Measurements from ENCODE around the gene SPP2.

GRCh38 chr2:234005126-234005525 is 45.4 kb upstream of the SPP2 start:
- no peak for TF ChIP-seq CTCF (IDR thresholded peaks at IDR 0.05; ENCODE audit: poor library complexity)
- TF ChIP-seq EZH2 (IDR thresholded peaks at IDR 0.05; ENCODE audit: borderline replicate concordance) = no peak
- no peak for TF ChIP-seq EZH2phosphoT487 (IDR thresholded peaks at IDR 0.05; ENCODE audit: low read depth, severe bottlenecking, unreplicated experiment)
